Stimulated activated CD8-positive, alpha-beta memory T cell treated with anti-CD3 and anti-CD28 coated beads, Interleukin-2, amount 100 ng/mL, for 1 hour (primary cell): ENCODE measurements around the gene SRF.
"Not testable (repeated sequence)": the region's sequence is repeated elsewhere in the genome, so short reads cannot be mapped to it uniquely, and the experiment has no call there.

Experiments used
- DNase-seq, 2 donors: peaks; one replicate each; pipeline ENCODE4 v3.0.0-alpha.2; 2020; ENCODE audit warnings: low read depth in 2 of 2

SRF gene

GRCh38 chr6:43170931-43171706 is at the start of gene SRF:
TSS of gene SRF (plus strand) at chr6:43171269. CDS start at chr6:43171657, 388 bp downstream.
- DNase-seq: peak; percentile 98

GRCh38 chr6:43122146-43122545 is 48.9 kb upstream of the SRF start:
- no peak for DNase-seq

GRCh38 chr6:43123461-43124314 is 47.4 kb upstream of the SRF start:
- no peak for DNase-seq

GRCh38 chr6:43124481-43124880 is 46.6 kb upstream of the SRF start:
- no peak for DNase-seq

GRCh38 chr6:43125119-43125518 is 46.0 kb upstream of the SRF start:
- no peak for DNase-seq

GRCh38 chr6:43125555-43125954 is 45.5 kb upstream of the SRF start:
- DNase-seq: no peak

GRCh38 chr6:43127180-43127579 is 43.9 kb upstream of the SRF start:
- DNase-seq: no peak

- no peak for DNase-seq
These were observed 43.2 kb upstream of the SRF start for GRCh38 chr6:43127877-43128276.

GRCh38 chr6:43128926-43129325 is 42.1 kb upstream of the SRF start:
- DNase-seq: no peak

- no peak for DNase-seq
These were observed 41.5 kb upstream of the SRF start for GRCh38 chr6:43129434-43130194.

GRCh38 chr6:43130429-43130828 is 40.6 kb upstream of the SRF start:
- DNase-seq: no peak

GRCh38 chr6:43131379-43131778 is 39.7 kb upstream of the SRF start:
- DNase-seq: not testable (repeated sequence)

- DNase-seq: no peak
These were observed 32.8 kb upstream of the SRF start for GRCh38 chr6:43138267-43138666.

GRCh38 chr6:43139973-43140372 is 31.1 kb upstream of the SRF start:
- not testable (repeated sequence) for DNase-seq

GRCh38 chr6:43141644-43142043 is 29.4 kb upstream of the SRF start:
- DNase-seq: no peak

- DNase-seq: peak in 1 of 2 donors; percentile 12
These were observed 29.0 kb upstream of the SRF start for GRCh38 chr6:43142101-43142500.

- DNase-seq: peak; percentile 41 to 55
These were observed 27.6 kb upstream of the SRF start for GRCh38 chr6:43143235-43144128.

GRCh38 chr6:43144879-43145278 is 26.2 kb upstream of the SRF start:
- DNase-seq: no peak

GRCh38 chr6:43146261-43146660 is 24.8 kb upstream of the SRF start:
- no peak for DNase-seq

GRCh38 chr6:43146709-43147688 is 24.1 kb upstream of the SRF start:
- no peak for DNase-seq
